ENCODE results near the gene AHNAK2.

The AHNAK2 gene

DNA sequence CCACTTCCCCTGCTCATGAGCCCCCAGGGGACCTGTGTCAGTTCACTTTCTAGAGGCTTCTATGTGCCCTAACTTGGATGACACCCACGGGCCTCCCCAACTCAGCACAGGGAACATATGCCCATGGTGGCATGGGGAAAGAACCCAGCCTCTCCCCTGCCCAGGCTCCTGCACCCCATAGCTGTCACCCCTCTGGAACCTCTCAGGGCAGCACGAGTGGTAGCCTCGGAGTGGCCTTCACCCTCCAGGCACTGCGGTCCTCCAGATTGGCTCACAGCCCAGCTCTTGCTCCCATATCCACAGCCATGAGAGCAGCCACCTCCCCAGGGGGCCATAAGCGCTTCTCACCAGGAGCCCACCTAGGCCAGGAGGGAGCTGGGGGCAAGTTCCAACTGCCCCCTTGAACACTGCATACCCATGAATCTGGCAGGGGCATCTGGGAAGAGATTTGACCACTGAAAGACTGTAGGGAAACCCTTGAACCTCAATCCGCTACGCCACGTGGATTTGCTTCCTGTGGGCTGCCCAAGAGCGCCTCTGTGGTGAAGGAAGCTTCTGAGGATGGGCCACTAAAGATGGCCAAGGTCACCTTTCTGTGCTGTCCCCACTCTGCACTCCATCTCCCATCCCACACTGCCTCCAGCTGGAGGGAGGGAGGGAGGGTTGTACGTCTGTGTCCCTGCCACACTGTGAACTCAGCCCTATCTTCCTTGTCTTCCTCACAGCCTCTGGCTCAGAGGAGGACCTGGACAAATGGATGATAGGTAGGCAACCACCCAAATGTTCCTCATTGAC is 41.6 kb downstream of the AHNAK2 start:
- no peak for DNase-seq

DNA sequence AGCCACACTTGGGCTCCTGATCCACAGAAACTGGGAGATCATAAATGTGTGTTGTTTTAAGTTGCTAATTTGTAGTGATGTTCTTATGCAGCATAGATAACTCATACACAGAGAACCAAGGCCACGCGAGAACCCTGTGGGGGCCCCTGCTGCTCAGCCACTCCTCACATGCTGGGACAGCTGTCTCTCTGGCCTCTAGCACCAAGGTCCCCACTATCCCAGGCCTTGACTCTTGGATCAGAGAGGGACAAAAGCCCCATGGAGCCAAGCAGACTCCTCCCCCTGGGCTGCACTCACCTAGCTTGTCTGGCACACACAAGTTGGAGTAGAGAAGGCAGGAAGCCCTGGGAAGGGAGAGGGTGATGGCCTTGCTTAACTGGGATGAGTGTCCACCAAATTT is 42.2 kb downstream of the AHNAK2 start:
- no peak for DNase-seq

DNA sequence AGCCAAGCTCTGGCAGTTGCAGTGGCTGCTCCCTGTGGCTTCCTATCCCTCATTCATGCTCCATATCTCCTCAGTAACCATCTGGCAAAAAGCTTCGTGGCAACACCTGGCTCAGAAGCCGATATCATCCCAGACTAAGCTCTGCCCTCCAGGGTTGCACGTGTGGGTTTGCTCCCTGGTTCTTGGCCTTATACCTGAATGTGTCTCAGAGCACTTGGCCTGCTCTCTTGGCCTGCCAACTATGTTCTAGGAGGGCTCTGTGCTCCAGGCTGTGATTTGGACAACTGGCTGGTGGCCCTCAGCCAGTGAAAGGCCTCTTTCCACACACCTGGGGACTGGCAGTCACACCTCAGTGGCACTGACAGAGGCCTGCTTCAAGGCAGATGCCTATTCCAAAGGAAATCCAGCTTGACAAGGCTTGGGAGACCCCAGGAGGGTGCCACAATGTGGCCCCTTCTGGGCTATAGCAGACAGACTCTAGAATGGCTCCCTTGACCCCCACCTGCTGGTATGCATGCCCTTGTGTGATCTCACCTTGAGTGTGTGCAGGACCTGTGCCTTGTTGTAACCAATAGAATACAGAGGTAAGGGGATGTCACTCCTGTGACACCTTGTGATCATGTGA is 43.0 kb downstream of the AHNAK2 start:
- DNase-seq, result no peak

DNA sequence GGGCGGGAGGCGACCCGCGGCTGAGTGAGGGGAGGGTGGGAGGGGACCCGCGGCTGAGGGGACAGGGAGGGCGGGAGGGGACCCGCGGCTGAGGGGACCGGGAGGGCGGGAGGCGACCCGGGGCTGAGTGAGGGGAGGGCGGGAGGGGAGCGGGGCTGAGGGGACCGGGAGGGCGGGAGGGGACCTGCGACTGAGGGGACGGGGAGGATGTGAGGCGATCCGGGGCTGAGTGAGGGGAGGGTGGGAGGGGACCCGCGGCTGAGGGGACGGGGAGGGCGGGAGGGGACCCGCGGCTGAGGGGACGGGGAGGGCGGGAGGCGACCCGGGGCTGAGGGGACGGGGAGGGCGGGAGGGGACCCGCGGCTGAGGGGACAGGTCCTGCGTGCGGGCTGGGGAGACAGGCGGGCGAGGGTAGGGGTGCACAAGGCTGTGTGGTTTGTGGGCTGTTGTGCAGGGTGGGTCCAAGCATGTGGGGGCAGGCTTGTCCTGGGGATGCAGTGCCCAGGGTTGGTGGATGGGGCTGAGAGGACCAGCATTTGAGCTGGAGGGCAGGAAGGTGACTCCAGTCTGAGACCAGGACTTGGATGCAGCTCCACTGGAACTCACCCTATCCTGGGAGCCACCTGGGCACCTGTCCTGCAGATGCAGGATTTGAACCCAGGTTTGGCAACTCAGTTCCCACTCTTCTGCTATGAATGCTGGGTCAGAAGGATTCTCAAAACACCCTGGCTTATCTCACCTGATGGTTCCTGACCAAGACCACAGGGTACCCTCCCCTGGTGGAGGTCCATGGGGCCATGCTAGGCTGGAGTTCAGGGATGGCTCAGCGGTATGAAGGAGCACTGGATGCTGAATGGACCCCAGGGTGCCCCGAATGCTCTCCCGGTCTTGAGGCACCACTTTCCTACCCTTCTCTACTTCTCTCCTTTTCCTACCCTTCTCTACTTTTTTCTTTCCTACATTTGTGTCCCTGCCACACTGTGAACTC is 44.1 kb downstream of the AHNAK2 start:
- no peak for DNase-seq

DNA sequence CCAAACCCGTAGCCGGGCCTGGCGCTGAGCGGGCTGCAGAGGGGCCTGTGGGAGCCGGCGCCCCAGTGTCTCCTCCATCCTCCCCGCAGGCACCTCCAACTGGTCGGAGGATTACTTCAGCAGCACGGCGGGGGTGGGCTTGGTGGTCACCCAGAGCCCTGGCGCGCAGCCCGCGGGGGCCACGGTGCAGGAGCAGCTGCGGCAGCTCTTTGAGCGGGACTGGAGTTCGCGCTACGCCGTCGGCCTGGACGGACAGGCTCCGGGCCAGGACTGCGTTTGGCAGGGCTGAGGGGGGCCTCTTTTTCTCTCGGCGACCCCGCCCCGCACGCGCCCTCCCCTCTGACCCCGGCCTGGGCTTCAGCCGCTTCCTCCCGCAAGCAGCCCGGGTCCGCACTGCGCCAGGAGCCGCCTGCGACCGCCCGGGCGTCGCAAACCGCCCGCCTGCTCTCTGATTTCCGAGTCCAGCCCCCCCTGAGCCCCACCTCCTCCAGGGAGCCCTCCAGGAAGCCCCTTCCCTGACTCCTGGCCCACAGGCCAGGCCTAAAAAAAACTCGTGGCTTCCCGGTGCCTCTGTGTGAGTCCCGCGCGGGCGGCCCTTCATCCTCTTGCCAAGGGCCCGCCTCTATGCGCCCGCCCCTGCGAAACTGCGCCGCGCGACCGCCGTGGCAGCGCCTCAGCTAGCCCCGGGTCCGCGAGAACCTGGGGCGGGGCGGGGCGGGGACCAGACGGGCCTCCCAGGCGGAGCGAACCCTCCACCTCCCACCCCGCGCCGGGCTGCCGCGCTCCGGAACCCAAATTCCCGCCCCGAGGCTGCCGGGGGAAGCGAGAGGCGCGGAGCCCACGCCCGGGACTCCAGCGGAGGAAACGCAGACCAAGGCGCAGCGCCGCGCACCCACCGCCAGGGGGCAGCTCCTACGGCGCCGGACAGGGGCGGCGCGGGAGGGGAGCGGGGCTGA is 45.2 kb downstream of the AHNAK2 start:
- peak; percentile 80 to 93 for DNase-seq

DNA sequence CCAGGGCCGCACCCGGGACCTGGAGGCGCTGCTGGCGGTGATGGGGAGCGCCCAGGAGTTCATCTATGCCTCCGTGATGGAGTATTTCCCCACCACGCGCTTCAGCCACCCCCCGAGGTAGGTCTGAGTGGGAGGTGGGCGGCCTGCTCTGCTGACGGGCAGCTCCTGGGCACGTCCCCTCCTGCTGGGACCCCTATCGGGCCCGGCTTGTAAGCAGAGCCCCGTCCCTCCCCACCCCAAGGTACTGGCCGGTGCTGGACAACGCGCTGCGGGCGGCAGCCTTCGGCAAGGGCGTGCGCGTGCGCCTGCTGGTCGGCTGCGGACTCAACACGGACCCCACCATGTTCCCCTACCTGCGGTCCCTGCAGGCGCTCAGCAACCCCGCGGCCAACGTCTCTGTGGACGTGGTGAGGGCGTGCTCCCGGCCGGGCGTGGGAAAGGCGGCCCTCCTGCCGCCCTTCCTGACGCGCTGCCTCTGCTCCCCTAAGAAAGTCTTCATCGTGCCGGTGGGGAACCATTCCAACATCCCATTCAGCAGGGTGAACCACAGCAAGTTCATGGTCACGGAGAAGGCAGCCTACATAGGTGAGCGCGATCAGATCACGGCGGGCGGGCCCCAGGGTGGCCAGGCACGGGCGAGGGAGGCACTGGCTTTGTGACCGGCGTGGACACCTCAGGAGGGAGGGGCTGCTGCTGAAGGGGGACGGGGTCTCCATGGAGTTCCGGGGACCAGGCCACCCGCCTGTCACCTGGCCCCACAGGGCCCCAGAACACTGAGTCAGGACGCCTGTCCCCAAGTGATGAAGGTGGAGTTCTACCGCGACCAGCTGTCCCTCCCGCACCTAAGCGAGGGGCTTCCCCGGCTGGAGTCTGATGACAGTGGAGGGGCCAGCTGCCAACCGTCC is 46.2 kb downstream of the AHNAK2 start:
- DNase-seq, result no peak

DNA sequence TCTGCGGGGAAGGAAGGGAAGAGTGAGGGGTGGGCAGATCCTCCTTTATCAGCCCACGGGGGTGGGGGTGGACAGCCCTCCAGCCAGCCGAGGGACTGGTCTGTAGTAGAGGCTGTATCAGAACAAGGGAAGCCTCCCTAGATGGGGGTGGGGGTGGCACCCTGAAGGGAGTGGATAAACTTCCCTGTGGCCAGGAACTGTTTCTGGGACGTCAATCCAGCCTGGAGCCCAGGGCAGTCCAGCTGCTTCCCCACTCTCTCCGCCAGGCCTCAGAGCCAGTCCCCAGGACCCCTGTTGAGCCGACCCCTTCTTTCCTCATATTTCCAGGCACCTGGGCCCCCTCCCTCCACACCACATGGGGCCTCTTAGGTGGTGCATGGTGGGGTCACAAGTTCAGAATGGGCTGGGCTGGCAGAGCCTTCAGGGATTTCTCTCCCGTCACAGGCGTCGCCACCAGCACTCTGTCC is 46.8 kb downstream of the AHNAK2 start:
- DNase-seq, result no peak

GRCh38 chr14:104930526-104931303 is 47.5 kb downstream of the AHNAK2 start:
- no peak for DNase-seq

GRCh38 chr14:104929268-104930230 is 48.6 kb downstream of the AHNAK2 start:
- DNase-seq, result no peak

DNA sequence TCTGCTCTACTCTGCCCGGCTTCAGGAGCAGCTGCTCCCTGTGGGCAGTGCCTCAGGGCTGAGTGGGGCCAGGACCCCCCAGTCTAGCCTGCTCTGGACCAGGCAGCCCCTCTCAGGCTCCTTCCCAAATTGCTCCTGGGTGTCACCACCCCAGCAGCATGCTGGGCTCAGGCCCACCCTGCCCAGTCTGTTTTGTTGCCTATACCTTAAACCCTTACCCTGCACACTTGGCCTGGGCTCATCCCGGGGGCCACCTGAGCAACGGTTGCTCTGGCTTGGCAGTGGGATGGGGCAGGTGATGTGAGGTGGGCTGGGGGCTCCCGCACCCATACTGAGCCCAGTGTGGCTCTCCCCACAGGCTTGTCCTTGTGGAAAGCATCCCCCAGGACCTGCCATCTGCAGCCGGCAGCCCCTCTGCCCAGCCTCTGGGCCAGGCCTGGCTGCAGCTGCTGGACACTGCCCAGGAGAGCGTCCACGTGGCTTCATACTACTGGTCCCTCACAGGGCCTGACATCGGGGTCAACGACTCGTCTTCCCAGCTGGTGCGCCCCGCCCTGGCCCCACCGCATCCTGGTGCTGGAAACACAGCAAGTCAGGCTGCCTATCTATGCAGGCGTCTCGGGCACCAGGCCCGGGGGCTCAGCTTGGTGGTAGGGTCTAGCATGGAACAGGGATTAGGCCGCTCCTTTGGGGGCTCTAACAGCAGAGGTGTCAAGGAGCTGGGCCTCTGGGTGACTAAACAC is 49.6 kb downstream of the AHNAK2 start:
- no peak for DNase-seq

- DNase-seq, result no peak
These were observed 50.3 kb downstream of the AHNAK2 start for GRCh38 chr14:104927901-104928300.

DNA sequence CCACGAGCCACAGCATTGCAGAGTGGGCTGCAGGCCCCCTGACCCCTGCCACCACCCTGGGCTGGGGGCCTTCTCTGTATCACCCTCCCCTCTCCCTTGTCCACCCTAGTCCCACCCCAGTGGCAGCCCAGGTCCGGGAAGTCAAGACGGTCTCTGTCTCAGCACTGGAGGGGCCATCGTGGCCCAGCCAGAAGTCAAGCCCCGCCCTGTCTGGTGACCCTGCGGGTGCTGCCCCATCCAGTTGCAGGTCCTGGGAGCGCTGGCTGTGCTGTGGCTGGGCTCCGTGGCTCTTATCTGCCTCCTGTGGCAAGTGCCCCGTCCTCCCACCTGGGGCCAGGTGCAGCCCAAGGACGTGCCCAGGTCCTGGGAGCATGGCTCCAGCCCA is 50.8 kb downstream of the AHNAK2 start:
- DNase-seq, result no peak

GRCh38 chr14:104926619-104927431 is 51.3 kb downstream of the AHNAK2 start:
- no peak for DNase-seq

DNA sequence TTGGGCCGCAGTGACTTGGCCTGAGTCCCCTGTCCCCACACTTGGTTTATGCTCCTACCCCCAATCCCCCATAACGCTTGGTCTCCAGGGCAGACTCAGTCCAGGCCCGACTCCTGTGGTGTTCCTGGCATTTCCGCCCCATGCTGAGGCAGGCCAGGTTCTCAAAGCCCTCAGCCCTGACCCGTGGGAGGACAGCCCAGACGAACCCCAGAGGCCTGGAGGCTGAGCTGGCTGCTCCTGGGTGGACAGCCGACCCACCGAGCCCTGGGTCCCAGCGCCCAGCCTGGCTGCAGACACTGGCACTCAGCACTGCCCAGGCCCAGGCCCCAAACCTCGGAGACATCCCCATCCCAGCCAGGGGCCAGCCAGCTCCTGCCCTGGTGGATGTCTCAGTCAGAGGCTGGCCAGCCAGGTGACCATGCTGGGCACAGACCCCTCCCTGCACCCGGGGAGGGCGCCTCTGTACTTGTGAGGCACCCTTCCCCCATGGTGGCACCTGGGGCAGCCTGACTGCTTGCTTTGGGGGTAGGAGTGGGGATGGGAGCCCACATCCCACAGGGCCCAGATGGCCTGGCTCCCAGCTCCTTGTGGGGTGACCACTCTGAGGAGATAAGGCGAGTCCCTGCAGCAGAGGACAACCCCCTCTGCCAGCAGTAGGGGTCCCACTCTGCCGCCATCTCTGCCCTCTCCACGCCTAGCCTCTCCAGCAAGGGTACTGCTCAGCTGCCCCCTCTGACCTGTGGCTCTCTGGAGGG is 52.1 kb downstream of the AHNAK2 start:
- no peak for DNase-seq

- no peak for DNase-seq
These were observed 52.8 kb downstream of the AHNAK2 start for GRCh38 chr14:104925214-104925854.

All from stimulated activated CD4-positive, alpha-beta T cell treated with anti-CD3 and anti-CD28 coated beads, Interleukin-4, amount 100 ng/mL, for 4 hours (primary cell).